Measurements from ENCODE around the gene ACIN1.
A peak's percentile ranks its signal among the peaks of the same experiment; 100 is the strongest.

ACIN1 gene

DNA sequence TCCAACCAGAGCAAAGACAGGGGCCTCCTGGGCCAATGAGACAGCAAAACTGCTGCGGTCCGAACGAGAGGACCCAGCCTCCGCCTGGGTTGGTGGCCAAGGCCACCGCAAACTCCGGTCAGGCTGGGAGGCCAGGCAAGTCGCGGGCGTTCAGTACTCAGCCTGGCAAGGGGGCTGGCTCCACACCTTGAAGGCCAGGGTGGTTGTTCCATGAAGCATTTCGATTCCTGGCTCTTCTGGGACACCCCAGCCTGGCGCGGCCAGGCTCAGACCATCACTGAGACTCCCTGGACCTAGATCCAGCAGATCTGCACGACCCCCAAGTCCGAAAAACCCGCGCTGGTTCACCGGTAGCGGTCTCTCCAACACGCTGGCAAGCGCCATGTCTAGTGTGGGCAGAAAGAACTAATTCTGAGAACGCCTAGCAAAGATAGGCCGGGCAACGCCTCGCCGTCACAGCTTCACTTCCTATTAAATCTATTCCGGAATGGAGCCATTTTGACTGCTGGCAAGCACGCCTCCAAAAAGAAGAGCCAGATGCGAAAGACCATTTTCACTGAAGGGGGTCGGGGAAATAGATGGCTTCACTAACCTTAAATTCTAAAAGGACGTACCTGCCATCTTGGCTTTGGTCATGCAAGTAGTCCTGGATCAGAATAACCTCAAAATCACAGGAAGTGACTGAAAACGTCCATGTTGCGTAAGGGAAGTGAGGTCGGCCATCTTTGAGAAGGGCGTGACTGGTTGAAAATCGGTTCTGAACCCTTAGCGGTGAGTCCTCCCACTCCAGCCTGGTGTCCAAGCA is 60.2 kb downstream of the ACIN1 start, which contains the start of gene PSMB5:
Gene PSMB5 (minus strand): TSS at position 403 of the 805 bp plus-strand sequence. CDS start 19 bp downstream, at position 384.
- TF ChIP-seq, protein P1, sequence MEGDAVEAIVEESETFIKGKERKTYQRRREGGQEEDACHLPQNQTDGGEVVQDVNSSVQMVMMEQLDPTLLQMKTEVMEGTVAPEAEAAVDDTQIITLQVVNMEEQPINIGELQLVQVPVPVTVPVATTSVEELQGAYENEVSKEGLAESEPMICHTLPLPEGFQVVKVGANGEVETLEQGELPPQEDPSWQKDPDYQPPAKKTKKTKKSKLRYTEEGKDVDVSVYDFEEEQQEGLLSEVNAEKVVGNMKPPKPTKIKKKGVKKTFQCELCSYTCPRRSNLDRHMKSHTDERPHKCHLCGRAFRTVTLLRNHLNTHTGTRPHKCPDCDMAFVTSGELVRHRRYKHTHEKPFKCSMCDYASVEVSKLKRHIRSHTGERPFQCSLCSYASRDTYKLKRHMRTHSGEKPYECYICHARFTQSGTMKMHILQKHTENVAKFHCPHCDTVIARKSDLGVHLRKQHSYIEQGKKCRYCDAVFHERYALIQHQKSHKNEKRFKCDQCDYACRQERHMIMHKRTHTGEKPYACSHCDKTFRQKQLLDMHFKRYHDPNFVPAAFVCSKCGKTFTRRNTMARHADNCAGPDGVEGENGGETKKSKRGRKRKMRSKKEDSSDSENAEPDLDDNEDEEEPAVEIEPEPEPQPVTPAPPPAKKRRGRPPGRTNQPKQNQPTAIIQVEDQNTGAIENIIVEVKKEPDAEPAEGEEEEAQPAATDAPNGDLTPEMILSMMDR (IDR thresholded peaks at IDR 0.05; ENCODE audit: control extremely low read depth, extremely low read depth, low read depth, missing control alignments) = no peak
- CTCF ChIA-PET = interaction anchor here (1.0 to 2.9 kb wide), 9 partner anchors 11 to 105 kb away, joined by 3 to 14 read pairs (median 3); partner anchors contain the start of genes CDH24 and PRMT5
- POLR2A ChIA-PET = interaction anchor here (0.6 to 2.5 kb wide), 3 partner anchors 28 to 446 kb away, joined by 4 to 11 read pairs (median 4); partner anchors contain the start of genes ACIN1, C14orf119 and DAD1
- peak; percentile 90 for DNase-seq (ENCODE audit: extremely low spot score)

DNA sequence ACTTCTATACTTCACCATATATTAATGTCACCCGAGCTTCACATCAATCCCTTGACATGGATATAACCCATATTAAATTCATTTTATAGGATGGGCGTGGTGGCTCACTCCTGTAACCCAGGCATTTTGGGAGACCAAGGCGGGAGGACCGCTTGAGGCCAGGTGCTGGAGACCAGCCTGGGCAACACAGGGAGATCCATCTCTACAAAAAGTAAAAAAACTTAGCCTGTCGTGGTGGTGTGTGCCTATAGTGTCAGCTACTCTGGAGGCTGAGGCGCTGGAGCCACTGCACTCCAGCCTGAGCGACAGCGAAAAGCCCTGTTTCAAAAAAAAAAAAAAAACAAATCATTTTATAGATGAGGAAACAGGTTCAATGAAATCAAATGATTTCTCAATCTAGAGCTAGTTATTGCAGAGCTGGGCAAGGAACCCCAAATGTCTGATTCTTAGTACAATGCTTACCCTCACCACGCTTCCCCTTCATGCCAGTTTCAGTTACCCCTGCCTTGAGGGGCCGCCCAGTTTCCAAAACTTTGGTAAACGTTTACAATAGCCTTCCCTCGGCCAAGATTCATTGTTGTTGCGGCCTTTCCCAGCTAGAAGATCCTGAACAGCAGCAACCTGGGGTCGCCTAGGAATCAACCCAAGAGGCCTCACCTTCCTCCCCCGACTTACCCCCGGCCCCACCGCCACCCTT is 61.0 kb downstream of the ACIN1 start:
- TF ChIP-seq, protein P1 (IDR thresholded peaks at IDR 0.05; ENCODE audit: control extremely low read depth, extremely low read depth, low read depth, missing control alignments) = no peak
- ChIA-PET CTCF (interaction anchor here (0.9 to 2.9 kb wide), 13 partner anchors 10 to 464 kb away, joined by 3 to 14 read pairs (median 4); partner anchors contain the start of genes CDH24 and PRMT5), POLR2A (interaction anchor here (0.6 to 2.5 kb wide), 4 partner anchors 11 to 445 kb away, joined by 3 to 11 read pairs (median 4); partner anchors contain the start of genes ACIN1, C14orf119 and DAD1)
- no peak for DNase-seq (ENCODE audit: extremely low spot score)

GRCh38 chr14:23033251-23033727 is 61.6 kb downstream of the ACIN1 start:
- ChIA-PET CTCF (interaction anchor here (0.9 to 2.9 kb wide), 10 partner anchors 17 to 463 kb away, joined by 3 to 14 read pairs (median 4); partner anchors contain the start of gene CDH24), POLR2A (interaction anchor here (0.5 to 2.5 kb wide), 3 partner anchors 10 to 1138 kb away, joined by 3 to 11 read pairs (median 4); no protein-coding TSS in a partner anchor)
- DNase-seq (ENCODE audit: extremely low spot score) = no peak
- TF ChIP-seq, protein P1 (IDR thresholded peaks at IDR 0.05; ENCODE audit: control extremely low read depth, extremely low read depth, low read depth, missing control alignments) = no peak

- ChIA-PET CTCF (interaction anchor here (0.9 to 4.2 kb wide), 6 partner anchors 9 to 44 kb away, joined by 3 to 14 read pairs (median 4); partner anchors contain the start of gene CDH24), POLR2A (interaction anchor here (0.7 kb wide), 1 partner anchor 31 kb away, joined by 4 read pairs; no protein-coding TSS in a partner anchor)
- TF ChIP-seq, protein P1 (IDR thresholded peaks at IDR 0.05; ENCODE audit: control extremely low read depth, extremely low read depth, low read depth, missing control alignments) = no peak
- DNase-seq (ENCODE audit: extremely low spot score) = no peak
Observed at GRCh38 chr14:23030936-23031335, 64.0 kb downstream of the ACIN1 start.

DNA sequence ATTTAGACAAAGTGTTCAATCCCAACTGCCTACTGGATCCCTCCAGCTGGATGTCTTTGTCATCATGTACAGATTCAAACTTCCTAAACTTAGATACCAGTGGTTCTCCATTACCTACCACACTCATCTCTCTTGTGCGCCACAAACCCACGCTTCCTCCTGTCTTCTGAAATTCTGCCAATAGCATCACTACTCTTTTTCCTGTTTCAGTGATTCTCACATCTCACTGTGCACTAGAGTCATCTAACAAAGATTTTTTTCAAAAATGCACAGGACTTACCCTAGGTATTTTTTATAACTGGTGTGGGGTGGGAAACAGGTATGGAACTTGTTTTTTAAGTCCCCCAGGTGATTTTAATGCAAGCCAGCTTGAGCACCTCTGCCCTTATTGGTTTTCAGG is 66.1 kb downstream of the ACIN1 start:
- TF ChIP-seq, protein P1 (IDR thresholded peaks at IDR 0.05; ENCODE audit: control extremely low read depth, extremely low read depth, low read depth, missing control alignments) = no peak
- POLR2A ChIA-PET = no interaction called here
- no peak for DNase-seq (ENCODE audit: extremely low spot score)
- CTCF ChIA-PET = interaction anchor here (0.7 to 4.2 kb wide), 11 partner anchors 14 to 55 kb away, joined by 3 to 14 read pairs (median 5); partner anchors contain the start of gene CDH24
